Choroid plexus epithelial cell (primary cell): ENCODE measurements around the gene CTU2.
A peak's percentile ranks its signal among the peaks of the same experiment; 100 is the strongest.

Experiments
- DNase-seq: peaks from one replicate; pipeline ENCODE4 v3.0.0-alpha.2; 2010; ENCODE audit warnings: low read depth
- H3K4me3 ChIP-seq: 2 replicates; pipeline ENCODE4 v1.5.1; 2011; ENCODE audit warnings: low read depth, mild to moderate bottlenecking, control low read depth, low read length, moderate library complexity
- CTCF ChIP-seq: conservative IDR thresholded peaks from 2 replicates; pipeline ENCODE4 v1.5.1; 2011; ENCODE audit warnings: low read depth, mild to moderate bottlenecking, control low read depth, inconsistent platforms, low read length, moderate library complexity

Gene CTU2

GRCh38 chr16:88681084-88681680, 25.1 kb upstream of the CTU2 start:
- peak; percentile 34 for TF ChIP-seq CTCF
- H3K4me3 ChIP-seq, result no peak overlapping the region
- no peak for DNase-seq

GRCh38 chr16:88681709-88682451, 24.4 kb upstream of the CTU2 start:
- DNase-seq, result no peak
- H3K4me3 ChIP-seq, result no peak overlapping the region
- TF ChIP-seq CTCF, result no peak

- no peak for TF ChIP-seq CTCF
- no peak for DNase-seq
- H3K4me3 ChIP-seq, result no peak overlapping the region
Observed at GRCh38 chr16:88684569-88685155, 21.6 kb upstream of the CTU2 start.

GRCh38 chr16:88685156-88686061, 20.9 kb upstream of the CTU2 start:
- peak overlapping the region; percentile 47 for H3K4me3 ChIP-seq
- TF ChIP-seq CTCF, result peak; percentile 86
- peak; percentile 66 for DNase-seq

- no peak for TF ChIP-seq CTCF
- DNase-seq, result no peak
- peak overlapping the region; percentile 47 for H3K4me3 ChIP-seq
Observed at GRCh38 chr16:88686062-88686438, 20.3 kb upstream of the CTU2 start.

- peak within 1 kb of the TSS; percentile 47 for H3K4me3 ChIP-seq
- TF ChIP-seq CTCF, result no peak
- peak; percentile 51 for DNase-seq
Observed at GRCh38 chr16:88686439-88687253, 19.7 kb upstream of the CTU2 start, which contains the start of gene SNAI3. SNAI3 (minus strand) TSS chr16:88686507; CDS start chr16:88686406, 101 bp downstream.
